Motor neuron (in vitro differentiated cells): ENCODE measurements around the gene TMEM252. TPM values are rescaled to one million over a fixed set of nuclear protein-coding genes. Genes with fewer than 3 reads are reported as not detected.

Source experiments
- total RNA-seq, 8 experiments: library from RNA; unstranded; fragments of 300-600 nt; gene quantifications; 2 replicates each; pipeline versions ENCODE4 v1.2.3 to v1.2.4, GENCODE V29; 2022

The TMEM252 gene
- total RNA-seq, 8 experiments from 2014 or later, result 0.62 TPM; not detected in 7

Other genes with a start within 250 kb of the TMEM252 start
- under 1 TPM in 7 of 8 experiments, not detected in 1; 0.05 to 0.52 (median 0.19) TPM for gene FOXD4L3, start 238.0 kb downstream of the TMEM252 start, total RNA-seq
- gene PGM5, start 184.3 kb downstream of the TMEM252 start, total RNA-seq, result 1 to 10 TPM in 3 of 8 experiments, under 1 TPM in 4, not detected in 1; 0.35 to 2.4 (median 0.67) TPM
- 1 to 10 TPM in 2 of 8 experiments, under 1 TPM in 6; 0.18 to 2.4 (median 0.47) TPM for gene PIP5K1B, start 164.4 kb upstream of the TMEM252 start, total RNA-seq